Testis (tissue), 2 donors: ENCODE results near the gene ANKS1B.

ENCODE experiments used
- CTCF ChIP-seq, 3 experiments: fragments of 450-650 bp in 2 of 3; fragments of 200-600 bp in 1 of 3; sonication (generic) in 1 of 3; IDR thresholded peaks; one replicate each; pipeline ENCODE4 v1.5.1; 2016 to 2019; ENCODE audit warnings: antibody characterized with exemption in 3 of 3, mild to moderate bottlenecking in 2 of 3, moderate library complexity in 1 of 3
- POLR2A ChIP-seq: fragments of 450-650 bp; IDR thresholded peaks from one replicate; pipeline ENCODE4 v1.6.1; 2017; ENCODE audit warnings: antibody characterized with exemption, mild to moderate bottlenecking, moderate library complexity

GRCh38 chr12:99957866-99958466 is 26.8 kb downstream of the ANKS1B start:
- TF ChIP-seq POLR2A (no peak), CTCF (IDR thresholded peaks at IDR 0.05) (no peak)
